Left renal cortex interstitium (tissue), 4 donors: ENCODE results near the gene CHRD. TPM values are rescaled to one million over a fixed set of nuclear protein-coding genes. Genes with fewer than 3 reads are reported as not detected.
"Not testable (repeated sequence)": the region's sequence is repeated elsewhere in the genome, so short reads cannot be mapped to it uniquely, and the experiment has no call there.

Source experiments
- DNase-seq, 4 donors: peaks; one replicate each; pipeline ENCODE4 v3.0.0-alpha.2; 2013; ENCODE audit warnings: low read depth in 4 of 4, low spot score in 2 of 4, missing footprints in 1 of 4
- polyA plus RNA-seq, 4 donors: library from polyadenylated mRNA; unstranded; fragments of 120-200 nt; gene quantifications; one replicate each; pipeline ENCODE4 v1.2.1, GENCODE V29; 2013; ENCODE audit not compliant: insufficient read length in 4 of 4

Gene CHRD
- polyA plus RNA-seq = 10 to 100 TPM; 12.8 to 17.3 (median 14.1) TPM

- no peak for DNase-seq
Observed at GRCh38 chr3:184379358-184380184, at the start of gene CHRD. TSS of gene CHRD (plus strand) at chr3:184380054. CDS start at chr3:184380319, 265 bp downstream.

- DNase-seq = no peak
Observed at GRCh38 chr3:184332370-184333090, 47.3 kb upstream of the CHRD start.

- no peak for DNase-seq
Observed at GRCh38 chr3:184333190-184333589, 46.7 kb upstream of the CHRD start.

- no peak for DNase-seq
Observed at GRCh38 chr3:184333700-184334099, 46.2 kb upstream of the CHRD start.

GRCh38 chr3:184334470-184335158 lies 45.2 kb upstream of the CHRD start:
- DNase-seq = no peak

- DNase-seq = no peak
Observed at GRCh38 chr3:184335291-184335660, 44.6 kb upstream of the CHRD start.

- peak in 2 of 4 donors; percentile 70 to 74 for DNase-seq
Observed at GRCh38 chr3:184335661-184336546, 44.0 kb upstream of the CHRD start.

GRCh38 chr3:184336547-184337398 lies 43.1 kb upstream of the CHRD start:
- DNase-seq = no peak

- DNase-seq = no peak
Observed at GRCh38 chr3:184337399-184337714, 42.5 kb upstream of the CHRD start, which contains the start of gene FAM131A. TSS of gene FAM131A (plus strand) at chr3:184337600. CDS start at chr3:184337631, 31 bp downstream.

- no peak for DNase-seq
Observed at GRCh38 chr3:184337981-184338380, 41.9 kb upstream of the CHRD start.

GRCh38 chr3:184338511-184338945 lies 41.3 kb upstream of the CHRD start:
- DNase-seq = no peak

- no peak for DNase-seq
Observed at GRCh38 chr3:184339001-184339400, 40.9 kb upstream of the CHRD start.

GRCh38 chr3:184339451-184340135 lies 40.3 kb upstream of the CHRD start:
- DNase-seq = not testable (repeated sequence)

- no peak for DNase-seq
Observed at GRCh38 chr3:184341925-184342324, 37.9 kb upstream of the CHRD start.

- DNase-seq = no peak
Observed at GRCh38 chr3:184343200-184343876, 36.5 kb upstream of the CHRD start.

- no peak for DNase-seq
Observed at GRCh38 chr3:184344579-184345316, 35.1 kb upstream of the CHRD start.
